ENCODE measurements around the gene CASZ1. TPM values are rescaled to one million over a fixed set of nuclear protein-coding genes. Genes with fewer than 3 reads are reported as not detected.

Gene CASZ1
- total RNA-seq, 4 donors from 2014 or later, result 106 to 229 (median 160) TPM

DNA sequence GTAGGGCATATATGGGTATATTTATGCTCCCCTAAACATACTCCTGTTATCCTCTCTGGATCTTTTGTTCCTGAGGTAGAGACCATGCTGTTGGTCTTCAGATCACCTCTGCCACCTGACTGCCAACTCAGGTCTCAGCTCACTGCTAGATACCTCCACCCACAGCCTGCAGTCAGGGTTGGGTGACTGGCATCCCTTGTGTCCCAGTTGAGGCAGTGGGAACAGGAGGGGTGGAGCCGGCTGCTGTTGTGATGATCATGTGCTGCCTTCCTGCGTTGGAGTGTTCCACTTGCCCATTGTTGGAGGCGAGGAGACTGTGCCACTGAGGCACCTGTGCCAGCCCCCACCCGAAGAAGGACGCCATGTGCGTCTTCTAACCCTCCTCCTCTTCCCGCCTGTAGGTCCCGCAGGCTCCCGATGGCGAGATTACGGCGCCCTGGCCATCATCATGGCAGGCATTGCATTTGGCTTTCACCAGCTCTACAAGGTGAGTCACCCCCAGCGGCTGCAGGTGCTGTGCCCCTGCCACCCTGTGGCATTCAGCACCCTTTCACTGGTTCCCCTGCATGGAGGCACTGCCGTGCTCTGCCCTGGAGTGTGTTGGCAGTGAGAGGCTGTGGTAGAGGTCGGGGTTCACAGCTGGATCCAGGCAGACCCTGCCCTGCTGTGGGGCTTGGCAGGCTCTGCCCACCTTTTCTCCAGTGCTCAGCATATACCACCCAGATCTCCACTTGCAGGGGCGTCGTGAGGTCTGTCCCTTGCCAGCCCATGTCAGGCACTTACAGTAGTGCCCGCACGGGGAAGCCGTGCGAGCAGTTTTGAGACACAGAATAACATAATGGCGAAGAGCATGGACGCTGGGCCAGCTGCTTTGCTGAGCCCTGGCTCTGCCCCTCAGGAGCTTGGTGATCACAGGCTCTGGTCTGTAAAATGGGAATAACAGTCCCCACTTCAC is 178.2 kb downstream of the CASZ1 start:
- Histone ChIP-seq H3K4me1 (no peaks in the 10 kb centered on the region), H3K9me3 (no peaks in the 10 kb centered on the region), H3K27me3 (no peaks in the 10 kb centered on the region), H3K4me3 (no peak overlapping the region), H3K27ac (no peak overlapping the region), H3K36me3 (peaks cover 20% of the 10 kb centered on the region)
- peak in 1 of 2 donors; percentile 54 for DNase-seq (ENCODE audit: low spot score in 2 of 2)
- 97% methylated on average over 14 of the region's 23 CpGs for WGBS
- no peak for TF ChIP-seq POLR2A (IDR thresholded peaks at IDR 0.05)
- TF ChIP-seq EP300 (IDR thresholded peaks at IDR 0.05), result no peak
- TF ChIP-seq POLR2AphosphoS5 (IDR thresholded peaks at IDR 0.05), result no peak
- TF ChIP-seq, protein P1, sequence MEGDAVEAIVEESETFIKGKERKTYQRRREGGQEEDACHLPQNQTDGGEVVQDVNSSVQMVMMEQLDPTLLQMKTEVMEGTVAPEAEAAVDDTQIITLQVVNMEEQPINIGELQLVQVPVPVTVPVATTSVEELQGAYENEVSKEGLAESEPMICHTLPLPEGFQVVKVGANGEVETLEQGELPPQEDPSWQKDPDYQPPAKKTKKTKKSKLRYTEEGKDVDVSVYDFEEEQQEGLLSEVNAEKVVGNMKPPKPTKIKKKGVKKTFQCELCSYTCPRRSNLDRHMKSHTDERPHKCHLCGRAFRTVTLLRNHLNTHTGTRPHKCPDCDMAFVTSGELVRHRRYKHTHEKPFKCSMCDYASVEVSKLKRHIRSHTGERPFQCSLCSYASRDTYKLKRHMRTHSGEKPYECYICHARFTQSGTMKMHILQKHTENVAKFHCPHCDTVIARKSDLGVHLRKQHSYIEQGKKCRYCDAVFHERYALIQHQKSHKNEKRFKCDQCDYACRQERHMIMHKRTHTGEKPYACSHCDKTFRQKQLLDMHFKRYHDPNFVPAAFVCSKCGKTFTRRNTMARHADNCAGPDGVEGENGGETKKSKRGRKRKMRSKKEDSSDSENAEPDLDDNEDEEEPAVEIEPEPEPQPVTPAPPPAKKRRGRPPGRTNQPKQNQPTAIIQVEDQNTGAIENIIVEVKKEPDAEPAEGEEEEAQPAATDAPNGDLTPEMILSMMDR (IDR thresholded peaks at IDR 0.05), result no peak

DNA sequence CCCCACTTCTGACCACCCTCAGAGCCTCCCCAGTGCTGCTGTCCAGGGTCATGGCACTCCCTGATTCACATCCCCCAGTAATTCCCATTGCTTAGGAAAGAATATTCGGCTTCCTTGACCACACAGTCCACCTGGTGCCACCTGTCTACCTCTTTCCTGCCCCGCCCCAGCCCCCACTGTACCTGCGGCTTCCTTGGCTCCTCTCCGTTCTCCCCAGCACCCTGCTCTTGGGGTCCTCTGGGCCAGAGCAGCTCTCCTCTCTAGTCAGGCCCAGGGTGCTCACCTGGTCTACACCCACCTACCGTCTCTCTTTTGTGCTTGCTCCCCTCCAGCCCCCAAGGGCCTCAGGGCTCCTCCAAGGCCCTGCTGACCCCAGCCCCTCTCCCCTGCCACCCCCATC is 179.1 kb downstream of the CASZ1 start:
- Histone ChIP-seq H3K4me3 (no peak overlapping the region), H3K27ac (no peak overlapping the region), H3K27me3 (no peaks in the 10 kb centered on the region), H3K4me1 (peaks cover 4% of the 10 kb centered on the region), H3K9me3 (no peaks in the 10 kb centered on the region), H3K36me3 (peaks cover 11% of the 10 kb centered on the region)
- DNase-seq (ENCODE audit: low spot score in 2 of 2), result peak in 1 of 2 donors; percentile 43
- TF ChIP-seq EP300 (IDR thresholded peaks at IDR 0.05) (no peak), POLR2AphosphoS5 (IDR thresholded peaks at IDR 0.05) (no peak), POLR2A (IDR thresholded peaks at IDR 0.05) (no peak)
- TF ChIP-seq, protein P1 (IDR thresholded peaks at IDR 0.05), result no peak
- WGBS, result 96% methylated on average over 5 of the region's 5 CpGs

DNA sequence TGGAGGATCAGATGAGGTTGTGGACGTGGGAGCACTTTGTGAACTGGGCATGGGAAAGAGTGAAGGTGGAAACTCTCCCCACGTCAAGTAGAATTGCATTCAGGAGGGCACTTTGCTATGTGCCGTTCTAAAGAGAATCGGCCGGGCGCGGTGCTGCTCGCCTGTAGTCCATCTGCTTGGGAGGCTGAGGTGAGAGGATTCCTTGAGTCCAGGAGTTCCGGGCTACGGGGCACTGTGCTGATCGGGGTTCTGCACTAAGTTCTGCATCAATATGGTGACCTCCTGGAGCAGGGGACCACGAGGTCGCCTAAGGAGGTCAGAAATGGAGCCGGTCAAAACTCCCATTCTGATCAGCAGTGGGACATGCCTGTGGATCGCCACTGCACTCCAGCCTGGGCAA is 179.8 kb downstream of the CASZ1 start:
- no peaks in the 10 kb centered on the region for H3K27me3 ChIP-seq
- no peak overlapping the region for H3K4me3 ChIP-seq
- 96% methylated on average over 15 of the region's 15 CpGs for WGBS
- no peaks in the 10 kb centered on the region for H3K9me3 ChIP-seq
- H3K4me1 ChIP-seq, result peaks cover 4% of the 10 kb centered on the region
- no peak overlapping the region for H3K27ac ChIP-seq
- H3K36me3 ChIP-seq, result peaks cover 5% of the 10 kb centered on the region
- DNase-seq (ENCODE audit: low spot score in 2 of 2), result no peak
- no peak for TF ChIP-seq POLR2A (IDR thresholded peaks at IDR 0.05)
- TF ChIP-seq POLR2AphosphoS5 (IDR thresholded peaks at IDR 0.05), result no peak
- TF ChIP-seq, protein P1 (IDR thresholded peaks at IDR 0.05), result no peak
- no peak for TF ChIP-seq EP300 (IDR thresholded peaks at IDR 0.05)

DNA sequence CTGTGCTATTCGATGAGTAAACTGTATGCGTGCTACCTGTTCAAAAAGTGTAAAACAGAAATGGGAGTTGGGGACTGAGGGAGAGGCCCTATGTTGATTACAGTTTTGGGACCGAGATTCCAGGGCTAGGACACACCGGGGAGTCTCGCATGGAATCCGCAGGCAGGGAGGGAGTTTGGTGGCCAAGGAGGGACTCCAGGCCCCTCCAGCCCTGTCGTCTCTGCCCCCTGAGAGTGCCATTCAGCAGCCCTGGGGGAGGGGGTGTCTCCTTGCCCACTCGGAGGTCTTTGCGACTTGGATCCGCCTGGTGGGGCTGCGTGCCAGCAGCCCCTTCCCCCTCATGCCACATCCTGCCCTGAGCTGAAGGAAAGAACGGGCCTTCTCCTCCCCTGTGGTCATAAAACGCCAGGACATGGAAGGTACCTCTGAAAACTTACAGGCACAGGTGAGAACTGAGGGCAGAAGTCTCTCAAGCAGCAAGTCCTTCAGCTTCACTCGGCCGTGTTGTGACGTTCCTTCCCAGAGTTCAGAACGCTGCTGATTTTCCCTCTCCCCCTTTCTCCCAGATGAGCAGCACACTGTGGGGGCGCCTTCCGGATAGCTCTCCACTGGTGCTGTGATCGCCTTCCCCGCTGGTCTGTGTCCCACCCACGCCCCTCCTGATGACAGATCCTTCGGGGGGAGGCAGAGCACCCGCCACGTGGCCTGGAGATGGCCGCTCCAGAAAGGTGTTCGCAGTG is 180.3 kb downstream of the CASZ1 start:
- peak; percentile 48 to 50 for DNase-seq (ENCODE audit: low spot score in 2 of 2)
- no peak overlapping the region for H3K4me3 ChIP-seq
- no peaks in the 10 kb centered on the region for H3K9me3 ChIP-seq
- no peak for TF ChIP-seq POLR2AphosphoS5 (IDR thresholded peaks at IDR 0.05)
- TF ChIP-seq, protein P1 (IDR thresholded peaks at IDR 0.05), result no peak
- 93% methylated on average over 26 of the region's 27 CpGs for WGBS
- H3K4me1 ChIP-seq, result peaks cover 4% of the 10 kb centered on the region
- no peaks in the 10 kb centered on the region for H3K27me3 ChIP-seq
- H3K36me3 ChIP-seq, result peaks cover 5% of the 10 kb centered on the region
- no peak overlapping the region for H3K27ac ChIP-seq

DNA sequence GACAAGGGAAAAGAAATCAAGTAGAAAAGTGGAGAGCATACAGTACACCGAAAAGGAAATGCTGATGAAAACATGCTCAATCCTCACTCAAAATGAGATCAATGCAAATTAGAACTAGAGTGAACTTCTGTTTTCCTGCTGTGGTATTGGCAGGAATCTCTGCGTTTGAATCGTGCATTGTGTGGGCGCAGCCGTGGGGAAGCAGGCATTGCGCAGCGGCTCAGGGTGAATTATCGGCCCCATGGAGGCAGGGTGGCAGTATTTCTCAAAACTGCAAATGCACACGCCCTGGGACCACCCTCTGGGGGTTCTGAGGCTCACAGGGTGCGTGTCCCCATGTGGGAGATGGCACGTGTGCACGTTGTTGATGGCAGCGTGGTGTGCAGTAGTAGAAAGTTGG is 181.1 kb downstream of the CASZ1 start:
- no peak overlapping the region for H3K27ac ChIP-seq
- DNase-seq (ENCODE audit: low spot score in 2 of 2), result peak; percentile 27 to 65
- TF ChIP-seq EP300 (IDR thresholded peaks at IDR 0.05) (no peak), POLR2A (IDR thresholded peaks at IDR 0.05) (no peak), POLR2AphosphoS5 (IDR thresholded peaks at IDR 0.05) (no peak)
- TF ChIP-seq, protein P1 (IDR thresholded peaks at IDR 0.05), result no peak
- peaks cover 4% of the 10 kb centered on the region for H3K4me1 ChIP-seq
- H3K27me3 ChIP-seq, result no peaks in the 10 kb centered on the region
- 68% methylated on average over 12 of the region's 13 CpGs for WGBS
- peaks cover 5% of the 10 kb centered on the region for H3K36me3 ChIP-seq
- H3K9me3 ChIP-seq, result no peaks in the 10 kb centered on the region
- no peak overlapping the region for H3K4me3 ChIP-seq
